Kidney epithelial cell (primary cell): ENCODE measurements around the gene SNN. TPM values are rescaled to one million over a fixed set of nuclear protein-coding genes. Genes with fewer than 3 reads are reported as not detected.
A peak's percentile ranks its signal among the peaks of the same experiment; 100 is the strongest.

Experiments used
- DNase-seq: peaks from one replicate; pipeline ENCODE4 v3.0.0-alpha.2; 2010; ENCODE audit warnings: low read depth
- H3K27me3 ChIP-seq: 2 replicates; pipeline ENCODE4 v1.6.0; 2011; ENCODE audit warnings: low read length; ENCODE audit not compliant: control insufficient read depth, insufficient read depth
- H3K36me3 ChIP-seq: 2 replicates; pipeline ENCODE4 v1.5.1; 2011; ENCODE audit warnings: low read length; ENCODE audit not compliant: control insufficient read depth, insufficient read depth
- H3K4me3 ChIP-seq: 2 replicates; pipeline ENCODE4 v1.5.1; 2011; ENCODE audit warnings: low read depth, mild to moderate bottlenecking, control low read depth, low read length
- total RNA-seq: library from RNA; depleted of rRNA; stranded (reverse); fragments of >200 nt; gene quantifications from 2 replicates; pipeline ENCODE4 v1.2.3, GENCODE V29; 2015
- TF ChIP-seq, protein P1 (sequence below): IDR thresholded peaks from 2 replicates; pipeline ENCODE4 v1.5.1; 2011; ENCODE audit warnings: mild to moderate bottlenecking, moderate library complexity, low read length, control low read depth, inconsistent platforms; ENCODE audit not compliant: insufficient read depth, poor library complexity, severe bottlenecking

The SNN gene
- total RNA-seq, 1 donor from 2014 or later, result 31.0 TPM

DNA sequence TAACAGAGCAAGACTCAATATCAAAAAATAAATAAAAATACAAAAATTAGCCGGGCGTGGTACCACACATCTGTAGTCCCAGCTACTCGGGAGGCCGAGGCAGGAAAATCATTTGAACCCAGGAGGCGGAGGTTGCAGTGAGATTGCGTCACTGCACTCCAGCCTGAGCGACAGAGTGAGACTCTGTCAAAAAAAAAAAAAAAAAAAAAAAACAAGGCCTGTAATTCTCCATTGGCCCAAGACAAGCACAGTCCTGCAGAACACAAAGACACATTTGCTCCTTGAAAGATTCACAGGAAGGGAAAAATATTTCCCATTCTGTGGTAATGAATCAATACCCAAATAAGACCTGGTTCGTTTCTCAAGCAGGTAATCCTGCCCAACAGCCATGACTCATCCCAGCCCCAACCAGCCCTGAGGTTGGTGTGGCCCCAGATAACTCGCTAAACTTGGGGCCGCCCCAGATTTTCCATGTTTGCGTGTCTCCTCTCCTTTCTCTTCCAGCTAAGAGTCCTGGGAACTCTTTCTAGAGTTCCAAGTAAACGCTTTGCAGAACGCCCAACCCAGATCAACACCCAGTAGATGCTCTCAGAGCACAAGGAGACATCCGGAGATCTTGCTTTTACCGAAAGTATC lies 40.3 kb upstream of the SNN start:
- Histone ChIP-seq H3K4me3 (no peak overlapping the region), H3K27me3 (no peaks in the 10 kb centered on the region), H3K36me3 (no peaks in the 10 kb centered on the region)
- TF ChIP-seq, protein P1, sequence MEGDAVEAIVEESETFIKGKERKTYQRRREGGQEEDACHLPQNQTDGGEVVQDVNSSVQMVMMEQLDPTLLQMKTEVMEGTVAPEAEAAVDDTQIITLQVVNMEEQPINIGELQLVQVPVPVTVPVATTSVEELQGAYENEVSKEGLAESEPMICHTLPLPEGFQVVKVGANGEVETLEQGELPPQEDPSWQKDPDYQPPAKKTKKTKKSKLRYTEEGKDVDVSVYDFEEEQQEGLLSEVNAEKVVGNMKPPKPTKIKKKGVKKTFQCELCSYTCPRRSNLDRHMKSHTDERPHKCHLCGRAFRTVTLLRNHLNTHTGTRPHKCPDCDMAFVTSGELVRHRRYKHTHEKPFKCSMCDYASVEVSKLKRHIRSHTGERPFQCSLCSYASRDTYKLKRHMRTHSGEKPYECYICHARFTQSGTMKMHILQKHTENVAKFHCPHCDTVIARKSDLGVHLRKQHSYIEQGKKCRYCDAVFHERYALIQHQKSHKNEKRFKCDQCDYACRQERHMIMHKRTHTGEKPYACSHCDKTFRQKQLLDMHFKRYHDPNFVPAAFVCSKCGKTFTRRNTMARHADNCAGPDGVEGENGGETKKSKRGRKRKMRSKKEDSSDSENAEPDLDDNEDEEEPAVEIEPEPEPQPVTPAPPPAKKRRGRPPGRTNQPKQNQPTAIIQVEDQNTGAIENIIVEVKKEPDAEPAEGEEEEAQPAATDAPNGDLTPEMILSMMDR, result no peak
- peak; percentile 64 for DNase-seq

- no peak for DNase-seq
- TF ChIP-seq, protein P1, result no peak
- Histone ChIP-seq H3K4me3 (no peak overlapping the region), H3K27me3 (no peaks in the 10 kb centered on the region), H3K36me3 (no peaks in the 10 kb centered on the region)
These were observed 38.9 kb upstream of the SNN start for GRCh38 chr16:11629071-11630030.

DNA sequence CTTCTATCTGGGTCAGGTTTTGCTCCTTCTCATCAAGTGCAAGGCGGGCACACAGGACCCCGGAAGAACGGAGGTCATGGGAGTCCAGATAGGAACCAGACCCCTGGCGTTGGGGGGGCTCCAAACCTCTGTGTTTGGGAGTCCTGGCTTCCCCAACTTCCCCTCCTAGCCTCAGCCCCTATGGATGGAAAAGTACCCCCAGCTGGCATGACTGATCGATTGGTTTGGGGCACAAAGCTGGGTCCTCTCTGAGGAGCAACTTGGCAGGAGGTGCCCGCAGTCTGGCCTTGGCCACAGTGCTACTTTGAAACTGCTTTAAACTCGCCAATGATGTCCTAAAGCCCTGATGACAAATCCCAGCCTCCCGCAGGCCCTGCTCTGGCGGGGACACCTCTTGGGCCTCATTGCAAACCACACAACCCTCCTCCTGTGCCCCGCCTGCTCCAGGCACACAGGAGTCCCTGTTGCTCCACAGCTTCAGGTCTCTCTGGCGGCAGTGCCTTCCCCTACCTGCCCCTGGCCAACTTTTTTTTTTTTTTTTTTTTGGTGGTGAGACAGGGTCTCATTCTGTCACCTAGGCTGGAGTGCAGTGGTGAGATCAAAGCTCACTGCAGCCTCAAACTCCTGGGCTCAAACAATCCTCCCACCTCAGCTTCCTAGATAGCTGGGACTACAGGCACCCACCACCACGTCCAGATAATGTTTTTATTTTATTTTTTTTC lies 38.0 kb upstream of the SNN start:
- no peak for DNase-seq
- H3K4me3 ChIP-seq, result no peak overlapping the region
- H3K36me3 ChIP-seq, result no peaks in the 10 kb centered on the region
- TF ChIP-seq, protein P1, result no peak
- no peaks in the 10 kb centered on the region for H3K27me3 ChIP-seq

DNA sequence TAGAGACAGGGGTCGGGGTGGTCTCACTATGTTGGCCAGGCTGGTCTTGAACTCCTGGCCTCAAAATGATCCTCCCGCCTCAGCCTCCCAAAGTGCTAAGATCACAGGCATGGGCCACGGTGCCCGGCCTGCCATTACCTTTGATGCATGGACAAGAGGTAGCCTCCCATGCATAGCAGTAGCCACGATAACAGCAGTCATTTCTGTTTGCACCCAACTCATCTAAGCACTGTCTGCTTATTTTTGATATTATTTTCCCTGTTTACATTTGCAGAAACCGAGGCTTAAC lies 37.5 kb upstream of the SNN start:
- no peak overlapping the region for H3K4me3 ChIP-seq
- no peaks in the 10 kb centered on the region for H3K36me3 ChIP-seq
- no peak for DNase-seq
- peaks cover 2% of the 10 kb centered on the region for H3K27me3 ChIP-seq
- TF ChIP-seq, protein P1, result no peak

- DNase-seq, result no peak
- Histone ChIP-seq H3K4me3 (no peak overlapping the region), H3K27me3 (peaks cover 4% of the 10 kb centered on the region), H3K36me3 (no peaks in the 10 kb centered on the region)
- TF ChIP-seq, protein P1, result no peak
These were observed 37.0 kb upstream of the SNN start for GRCh38 chr16:11631214-11631613.
